Cardiac septum (tissue), 1 donor: ENCODE data around the gene ATP2C1. TPM values are rescaled to one million over a fixed set of nuclear protein-coding genes. Genes with fewer than 3 reads are reported as not detected.

Source experiments
- DNase-seq: peaks from one replicate; pipeline ENCODE4 v3.0.0-alpha.2; 2020; ENCODE audit warnings: low spot score
- intact Hi-C: fragments of 100-400 bp; cut with DNase I; formaldehyde crosslinking; loops from one replicate; pipeline ENCODE4 v1.14.0; 2022
- total RNA-seq: library from RNA; stranded (reverse); fragmentation: NEBNext Ultra II Directional; extraction: Animal tissue kit (Norgen Biotek cat#: 25700); gene quantifications from one replicate; pipeline ENCODE4 v1.2.1, GENCODE V29; 2021
- donor health status: DM: no; HTN: no; CAD: no.

Gene ATP2C1
- total RNA-seq, 1 donor from 2014 or later, result 60.1 TPM

DNA sequence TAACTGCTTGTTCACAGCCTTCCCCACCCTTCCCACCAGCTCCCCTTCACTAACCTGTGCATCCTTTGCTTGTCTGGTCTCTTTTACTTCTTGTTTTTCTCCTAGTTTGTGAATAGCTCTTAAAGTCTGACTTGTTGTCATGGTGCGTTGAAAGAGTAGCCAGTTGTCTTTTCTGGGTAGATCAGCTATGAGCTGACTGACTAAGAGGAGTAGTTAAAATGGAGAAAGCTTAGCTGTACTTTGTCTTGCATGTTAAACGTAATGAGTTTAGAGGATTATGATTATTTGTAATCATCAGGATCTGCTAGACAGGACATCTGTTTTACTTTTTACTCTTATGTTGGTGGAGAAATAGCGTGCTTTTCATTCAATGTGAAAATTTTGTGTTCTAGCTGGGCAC lies 35.9 kb downstream of the ATP2C1 start:
- no peak for DNase-seq
- intact Hi-C loops, result no loop called here

DNA sequence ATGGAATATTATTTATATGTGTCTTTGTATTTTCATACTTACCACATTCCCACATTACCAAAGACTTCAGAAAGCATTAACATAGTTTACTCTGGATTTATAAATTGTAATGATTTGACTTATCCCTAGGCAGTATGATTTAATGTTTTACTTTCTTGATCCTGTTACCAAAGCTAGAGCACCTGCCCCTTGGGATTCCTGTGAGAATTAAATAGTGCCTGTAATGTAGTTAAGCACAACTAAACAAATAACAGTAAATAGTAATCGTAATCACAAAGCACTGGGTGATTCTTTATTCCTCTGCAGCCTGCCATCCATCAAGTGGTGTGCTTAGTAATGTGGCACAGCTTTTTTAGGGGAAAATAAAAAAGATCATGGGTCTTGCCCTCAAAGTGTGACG lies 39.1 kb downstream of the ATP2C1 start:
- no peak for DNase-seq
- intact Hi-C loops, result no loop called here

DNA sequence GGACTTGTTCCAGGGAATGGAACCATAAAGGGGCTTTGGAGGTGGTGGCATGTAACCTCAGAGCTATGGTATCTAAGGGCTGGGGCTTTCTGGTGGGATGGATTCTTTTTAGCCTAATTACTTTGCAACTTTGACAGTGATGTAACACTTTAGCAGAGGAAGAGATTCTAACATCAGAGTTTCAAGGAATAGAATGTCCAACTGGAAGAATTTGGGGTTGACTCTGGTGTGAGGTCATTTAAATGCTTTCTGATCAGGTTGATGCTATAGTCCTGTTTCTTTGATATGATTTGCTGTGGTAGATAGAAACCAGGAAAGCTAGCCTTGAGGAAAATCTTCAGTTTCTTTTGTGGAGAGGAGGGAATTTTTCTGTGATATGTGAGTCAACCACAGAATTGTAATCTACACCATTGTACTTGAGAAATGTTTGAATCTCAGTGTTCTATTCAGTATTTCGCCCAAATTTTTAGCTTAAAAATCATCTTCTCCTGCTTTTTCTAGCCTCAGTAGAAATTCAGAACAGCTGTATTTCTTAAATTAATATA lies 40.0 kb downstream of the ATP2C1 start:
- no peak for DNase-seq
- intact Hi-C loops, result no loop called here

DNA sequence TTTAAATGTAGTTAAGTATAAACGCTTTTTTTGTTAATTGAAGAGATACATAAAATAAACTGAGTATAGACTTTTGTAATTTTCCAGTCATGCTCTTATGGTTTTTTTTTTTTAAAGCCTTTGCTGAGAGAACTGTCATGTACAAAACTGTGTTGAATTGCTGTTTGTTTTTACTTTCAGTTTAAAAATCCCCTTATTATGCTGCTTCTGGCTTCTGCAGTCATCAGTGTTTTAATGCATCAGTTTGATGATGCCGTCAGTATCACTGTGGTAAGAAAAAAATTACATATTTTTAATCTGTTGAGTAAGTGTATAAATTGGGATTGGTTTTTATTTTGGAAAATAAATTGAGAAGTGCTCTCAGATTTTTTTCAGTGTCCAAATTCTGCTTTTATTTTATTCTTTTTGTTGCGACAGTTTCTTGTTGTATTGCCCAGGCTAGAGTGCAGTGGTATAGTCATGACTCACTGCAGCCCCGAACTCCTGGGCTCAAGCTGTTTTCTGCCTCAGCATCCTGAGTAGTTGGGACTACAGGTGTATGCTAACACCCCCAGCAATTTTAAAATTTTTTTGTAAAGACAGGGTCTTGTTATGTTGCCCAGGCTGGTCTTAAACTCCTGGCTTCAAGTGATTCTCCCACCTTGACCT lies 40.7 kb downstream of the ATP2C1 start:
- intact Hi-C loops, result no loop called here
- no peak for DNase-seq

DNA sequence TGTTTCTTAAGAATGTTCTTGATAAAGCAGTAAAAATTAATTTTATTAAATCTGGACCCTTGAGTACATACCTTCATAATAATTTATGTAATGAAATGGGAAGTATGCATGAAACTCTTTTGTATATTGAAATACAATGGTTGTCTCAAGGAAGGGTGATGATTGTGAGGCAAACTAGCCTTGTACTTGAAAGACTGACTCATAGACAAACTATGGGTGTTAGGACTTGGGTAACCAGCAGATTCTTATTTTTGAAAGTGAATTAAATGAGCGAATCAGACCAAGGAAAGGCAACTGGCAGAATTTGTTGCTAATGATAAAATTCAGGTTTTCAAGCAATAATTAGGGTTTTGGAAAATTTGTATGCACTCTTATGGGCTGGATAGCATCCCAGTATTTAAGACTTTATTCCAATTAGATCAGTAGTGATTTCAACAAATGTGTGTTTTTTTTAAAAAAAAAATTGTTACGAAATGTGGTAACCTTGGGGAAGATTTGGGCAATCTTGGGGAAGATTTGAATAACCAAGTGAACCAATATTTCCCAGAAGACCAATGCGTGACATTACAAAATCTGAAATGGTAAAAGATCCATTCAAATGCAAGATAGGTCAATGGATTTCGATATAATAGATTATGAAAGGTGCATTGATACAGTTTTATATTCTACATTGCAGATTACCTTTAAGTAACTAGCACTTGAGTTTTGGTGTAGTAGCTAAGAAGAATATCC lies 42.0 kb downstream of the ATP2C1 start:
- DNase-seq, result no peak
- intact Hi-C loops, result no loop called here

DNA sequence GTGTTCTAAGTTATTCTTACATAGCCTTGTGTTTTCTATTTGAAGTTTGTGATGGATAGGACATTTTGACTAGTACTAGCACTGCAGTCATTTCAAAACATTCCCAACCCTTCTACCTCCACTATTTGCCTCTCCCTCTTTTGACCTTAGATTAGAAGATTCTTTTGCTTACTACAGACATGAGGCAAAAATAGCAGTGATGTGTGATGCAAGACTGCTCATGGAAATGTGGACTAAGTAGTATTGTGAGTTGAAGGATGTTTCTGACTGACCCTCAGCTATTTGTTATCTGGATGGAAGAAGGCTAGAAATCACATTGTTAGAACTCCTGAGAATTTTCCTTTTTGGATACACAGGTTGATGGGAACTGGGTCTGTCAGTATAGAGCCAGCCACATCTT lies 45.9 kb downstream of the ATP2C1 start:
- no peak for DNase-seq
- intact Hi-C loops, result no loop called here

DNA sequence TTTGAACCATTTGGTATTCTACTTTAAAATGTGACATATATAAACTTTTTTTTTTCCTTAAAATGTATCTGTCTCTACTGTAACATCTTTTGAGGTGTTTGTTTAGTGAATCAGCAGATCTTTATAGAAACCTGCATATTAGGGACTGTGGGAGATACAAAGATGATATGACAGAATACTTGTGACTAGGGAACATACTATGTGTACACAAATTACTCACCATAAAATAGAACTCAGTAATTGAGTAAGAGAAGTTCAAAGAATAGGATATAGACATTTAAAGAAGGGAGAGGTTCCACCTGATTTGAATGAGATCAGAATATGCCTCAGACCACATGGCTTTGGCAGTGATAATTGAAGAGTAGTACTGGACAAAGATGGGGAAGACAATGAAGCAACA lies 47.9 kb downstream of the ATP2C1 start:
- intact Hi-C loops, result no loop called here
- DNase-seq, result no peak

DNA sequence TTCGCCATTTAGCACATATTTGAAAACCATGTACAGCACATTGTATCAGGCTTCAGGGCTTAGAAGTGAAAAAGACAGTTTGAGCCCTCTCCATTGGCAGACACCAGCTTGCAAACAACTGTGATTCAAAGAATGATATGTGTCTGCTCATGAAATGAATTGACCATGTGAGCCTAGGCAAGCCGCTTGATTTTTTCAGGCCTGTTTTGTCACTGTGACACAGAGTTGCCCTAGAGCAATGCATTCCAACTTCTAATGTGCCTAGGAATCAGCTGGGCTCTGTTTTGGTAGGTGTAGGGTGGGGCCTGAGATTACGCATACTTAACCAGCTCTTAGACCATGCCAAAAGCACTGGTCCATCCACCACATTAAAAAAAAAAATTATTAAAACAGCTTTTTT lies 53.0 kb downstream of the ATP2C1 start:
- DNase-seq, result no peak
- intact Hi-C loops, result no loop called here

DNA sequence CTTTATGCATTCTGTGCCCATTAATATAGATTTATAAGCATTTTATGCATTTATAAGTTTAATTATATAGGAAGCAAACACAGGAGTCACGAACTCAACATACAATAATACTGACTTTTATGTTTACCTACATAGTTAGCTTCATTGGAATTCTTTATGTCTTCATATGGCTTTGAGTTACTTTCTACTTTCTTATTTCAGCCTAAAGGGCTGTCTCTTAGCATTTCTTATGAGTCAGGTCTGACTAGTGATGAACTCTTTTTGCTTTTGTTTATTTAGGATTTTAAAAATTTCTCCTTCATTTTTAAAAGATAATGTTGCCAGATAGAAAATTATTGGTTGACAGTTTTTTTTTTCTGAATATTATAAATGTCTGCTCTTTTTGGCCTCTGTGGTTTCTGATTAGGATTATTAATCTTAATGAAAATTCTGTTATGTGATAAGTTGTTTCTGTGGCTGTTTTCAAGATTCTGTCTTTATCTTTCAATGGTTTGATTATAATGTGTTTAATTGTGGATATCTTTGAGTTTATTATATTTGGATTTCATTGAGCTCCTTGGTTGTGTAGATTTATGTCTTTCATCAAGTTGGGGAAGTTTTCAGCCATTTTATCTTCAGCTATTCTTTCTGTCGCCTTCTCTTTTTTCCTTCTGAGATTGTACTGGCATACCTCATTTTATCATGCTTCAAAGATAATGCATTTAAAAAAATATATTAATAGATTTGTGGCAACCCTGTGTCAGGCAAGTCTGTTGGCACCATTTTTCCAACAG lies 54.3 kb downstream of the ATP2C1 start:
- DNase-seq, result no peak
- intact Hi-C loops, result no loop called here

DNA sequence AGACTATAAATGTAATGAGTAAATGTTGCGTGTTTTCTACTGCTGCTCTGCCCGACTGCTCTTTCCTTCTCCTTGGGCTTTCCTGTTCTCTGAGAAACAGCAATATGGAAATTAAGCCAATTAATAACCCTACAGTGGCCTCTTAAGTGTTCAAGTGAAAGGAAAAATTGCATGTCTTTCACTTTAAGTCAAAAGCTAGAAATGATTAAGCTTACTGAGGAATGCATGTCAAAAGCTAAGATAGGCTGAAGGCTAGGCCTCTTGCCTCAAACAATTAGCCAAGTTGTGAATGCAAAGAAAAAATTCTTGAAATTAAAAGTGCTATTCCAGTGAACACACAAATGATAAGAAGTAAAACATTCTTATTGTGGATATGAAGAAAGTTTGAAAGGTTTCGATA lies 55.0 kb downstream of the ATP2C1 start:
- no peak for DNase-seq
- intact Hi-C loops, result no loop called here

DNA sequence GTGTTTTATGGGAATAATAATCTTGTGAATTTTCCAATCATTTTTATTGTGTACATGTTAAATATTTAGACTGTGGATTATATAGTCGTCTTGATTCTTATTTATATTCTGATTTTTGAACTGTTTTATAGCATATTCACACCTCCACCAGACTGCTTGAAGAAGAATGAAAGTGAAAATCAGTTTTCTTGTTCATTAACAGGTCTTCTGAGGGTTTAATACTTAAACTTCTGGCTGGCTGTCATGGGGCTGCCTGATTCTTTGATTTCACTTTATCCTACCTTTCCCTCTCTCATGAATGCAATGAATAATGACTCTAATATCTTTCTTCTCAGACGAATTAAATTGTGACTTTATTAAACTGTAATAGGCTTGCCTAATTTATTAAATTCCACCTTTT lies 56.2 kb downstream of the ATP2C1 start:
- DNase-seq, result no peak
- intact Hi-C loops, result no loop called here

DNA sequence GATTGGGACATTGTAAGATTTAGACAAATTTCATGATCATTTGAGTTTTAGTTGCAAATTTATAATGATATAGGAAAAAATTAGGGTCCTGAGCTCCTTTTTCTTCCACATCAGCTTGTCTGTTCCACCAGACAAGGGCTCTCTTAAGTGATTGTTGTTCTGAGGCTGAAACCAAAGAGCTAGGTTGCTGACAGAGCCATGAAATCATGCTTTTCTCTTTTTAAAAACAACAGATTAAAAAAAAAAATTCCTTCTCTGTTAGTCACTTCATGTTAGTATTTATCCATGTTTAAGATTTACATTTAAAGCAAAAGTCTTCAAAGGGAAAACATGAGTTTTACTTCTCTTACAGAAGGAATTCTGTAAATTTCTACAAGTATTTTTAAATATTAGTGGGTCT lies 56.8 kb downstream of the ATP2C1 start:
- intact Hi-C loops, result no loop called here
- no peak for DNase-seq

DNA sequence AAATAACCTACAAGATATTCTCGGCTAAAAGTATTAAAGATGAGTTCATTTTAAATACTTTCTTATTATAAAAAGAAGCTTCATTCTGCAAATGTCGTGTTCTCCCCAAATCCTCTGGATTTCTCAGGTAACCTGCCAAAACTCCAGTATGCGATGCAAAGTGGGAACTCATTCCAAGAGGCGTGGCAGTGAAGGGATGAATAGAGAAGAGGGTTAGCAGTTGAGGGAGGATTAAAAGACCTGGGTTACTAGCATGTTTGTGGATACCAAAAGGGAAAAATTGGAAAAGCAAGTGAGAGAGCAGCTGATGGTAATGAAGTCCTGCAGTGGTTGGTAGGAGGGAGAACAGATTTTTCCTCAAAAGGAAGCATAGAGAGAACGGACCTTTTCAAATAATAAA lies 61.6 kb downstream of the ATP2C1 start:
- intact Hi-C loops, result no loop called here
- no peak for DNase-seq

DNA sequence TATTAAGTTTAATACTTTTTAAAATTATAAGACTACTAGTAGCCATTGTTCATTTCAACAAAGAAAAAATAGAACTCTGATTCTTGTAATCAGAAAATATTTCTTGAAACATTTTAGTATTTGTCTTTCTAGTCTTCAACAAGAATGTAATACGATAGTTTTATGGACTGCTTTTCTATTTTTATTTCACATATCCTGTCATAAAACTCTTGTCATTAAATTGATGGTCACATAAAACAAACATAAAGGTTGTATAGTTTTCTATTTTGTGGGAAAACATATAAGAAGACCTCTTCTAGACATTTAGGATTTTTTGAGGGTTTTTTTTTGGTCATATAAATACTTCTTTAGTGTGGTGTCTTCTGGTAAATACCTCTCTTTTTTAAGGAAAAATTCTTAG lies 62.4 kb downstream of the ATP2C1 start:
- no peak for DNase-seq
- intact Hi-C loops, result no loop called here

DNA sequence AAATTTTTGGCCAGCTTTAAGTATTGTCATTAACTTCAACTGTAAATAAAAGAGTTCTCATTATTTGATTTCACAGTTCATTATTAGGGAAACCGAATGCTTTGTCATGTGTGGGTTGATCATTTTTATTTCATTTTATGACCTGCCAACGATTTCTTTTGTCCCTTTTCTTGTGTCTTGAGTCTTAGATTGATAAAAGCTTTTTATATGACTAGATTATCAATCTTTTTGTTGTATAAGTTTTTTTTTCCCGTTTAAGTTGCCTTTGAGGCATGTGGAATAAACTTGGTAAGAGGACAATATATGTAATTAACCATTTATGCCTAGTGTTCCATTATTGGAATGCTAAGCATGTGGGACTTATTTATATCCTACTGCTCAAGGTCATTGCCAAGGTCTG lies 62.8 kb downstream of the ATP2C1 start:
- intact Hi-C loops, result no loop called here
- no peak for DNase-seq

DNA sequence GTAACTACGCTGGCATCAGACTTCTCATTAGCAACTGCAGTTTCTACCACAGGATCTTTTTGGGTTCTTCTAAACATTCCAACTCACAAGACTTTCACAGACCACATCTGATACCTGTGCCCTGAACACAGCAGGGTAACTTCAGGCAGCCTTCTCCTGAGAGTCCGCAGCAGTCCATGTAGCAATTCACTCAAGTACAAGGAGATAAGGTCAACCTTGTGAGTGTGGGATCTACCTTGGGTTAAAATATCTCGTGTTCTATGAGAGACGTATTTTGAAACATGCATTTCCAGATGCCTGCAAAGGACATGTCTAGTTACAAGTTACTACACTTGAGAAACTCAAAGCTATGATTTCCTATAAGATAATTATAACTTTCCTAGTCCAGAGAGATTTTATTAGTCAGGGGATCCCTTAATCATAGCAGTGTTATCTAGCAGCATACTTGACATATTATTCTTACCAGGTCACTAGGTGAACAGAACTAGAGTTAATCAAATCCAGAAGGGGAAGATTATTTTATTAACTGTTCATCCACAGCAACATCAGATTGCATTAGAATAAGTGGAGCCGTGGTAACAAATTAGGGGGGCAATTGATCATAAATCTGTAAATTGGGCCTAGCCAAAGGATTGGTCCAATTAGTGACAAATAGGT lies 66.4 kb downstream of the ATP2C1 start:
- intact Hi-C loops, result no loop called here
- no peak for DNase-seq

DNA sequence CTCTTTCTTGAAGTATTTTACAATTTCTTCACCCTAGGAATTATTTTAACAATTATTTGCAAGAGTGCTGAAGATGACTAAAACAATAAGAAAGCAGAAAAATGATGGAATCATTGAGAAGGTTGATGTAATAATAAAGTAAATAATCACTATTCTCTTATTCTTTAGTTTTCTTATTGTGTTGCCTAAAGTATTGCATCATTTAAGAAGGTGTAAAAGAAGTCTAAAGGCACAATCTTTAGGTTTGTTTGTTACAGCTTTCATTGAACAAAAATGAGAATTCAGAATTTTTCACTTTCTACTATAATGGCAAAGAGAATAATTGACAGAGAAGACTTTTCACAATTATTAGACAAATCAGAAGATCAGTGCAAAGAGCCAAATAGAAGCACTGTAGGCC lies 67.6 kb downstream of the ATP2C1 start:
- no peak for DNase-seq
- intact Hi-C loops, result no loop called here

DNA sequence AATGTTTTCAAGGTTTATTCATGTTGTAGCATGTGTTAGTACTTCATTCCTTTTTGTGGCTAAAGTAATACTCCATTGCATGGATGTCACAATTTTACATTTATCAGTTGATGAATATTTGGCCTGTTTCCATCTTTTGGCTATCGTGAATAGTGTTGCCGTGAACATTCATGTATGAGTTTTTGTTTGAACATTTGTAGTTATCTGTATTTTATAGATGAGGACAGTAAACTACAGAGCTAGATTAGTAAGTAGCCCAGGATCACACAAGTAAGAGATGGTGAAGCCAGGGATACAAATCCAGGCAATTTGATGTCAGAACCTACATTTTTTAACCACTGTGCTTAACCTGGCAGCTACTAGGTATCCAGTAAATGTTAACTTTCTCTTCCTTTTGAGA lies 69.6 kb downstream of the ATP2C1 start:
- DNase-seq, result no peak

DNA sequence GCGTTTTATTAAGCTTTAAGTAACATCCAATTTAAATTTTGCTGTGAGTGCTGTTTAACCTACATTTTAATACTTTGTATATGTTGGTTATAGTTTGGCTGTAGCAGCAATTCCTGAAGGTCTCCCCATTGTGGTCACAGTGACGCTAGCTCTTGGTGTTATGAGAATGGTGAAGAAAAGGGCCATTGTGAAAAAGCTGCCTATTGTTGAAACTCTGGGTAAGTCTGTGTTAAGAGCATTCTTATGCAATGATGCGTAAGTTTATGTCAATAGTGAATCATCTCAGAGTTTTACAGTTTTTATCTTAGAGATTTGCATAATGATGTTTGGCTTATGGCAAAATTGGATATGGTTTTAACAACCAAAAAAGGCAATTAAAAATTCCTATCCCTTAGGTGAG lies 70.0 kb downstream of the ATP2C1 start:
- no peak for DNase-seq
- intact Hi-C loops, result no loop called here

More for the DNA sequence above, 69.6 kb downstream of the ATP2C1 start:
- intact Hi-C loops, result no loop called here

DNA sequence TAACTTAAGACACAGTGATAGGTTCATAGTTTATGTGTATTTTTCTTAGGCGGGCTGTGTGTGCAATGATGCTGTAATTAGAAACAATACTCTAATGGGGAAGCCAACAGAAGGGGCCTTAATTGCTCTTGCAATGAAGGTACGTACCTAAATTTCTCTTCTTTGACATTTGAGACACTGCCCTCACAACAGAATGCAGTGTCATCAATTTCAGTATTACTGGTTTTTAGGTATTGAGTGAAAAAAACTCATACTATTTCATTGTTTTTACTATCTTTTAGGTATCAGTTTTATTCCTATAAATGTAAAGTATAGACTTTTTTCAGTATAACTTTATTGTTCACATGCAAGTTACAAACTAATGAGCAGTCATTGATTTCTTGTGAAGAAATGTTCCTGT lies 73.4 kb downstream of the ATP2C1 start:
- DNase-seq, result no peak
- intact Hi-C loops, result no loop called here
